ENCODE measurements around the gene VAPB. TPM values are rescaled to one million over a fixed set of nuclear protein-coding genes. Genes with fewer than 3 reads are reported as not detected.

Gene VAPB
- total RNA-seq, 4 donors from 2014 or later: 37.8 to 53.3 (median 39.2) TPM

GRCh38 chr20:58482416-58482815 is 93.4 kb downstream of the VAPB start:
- no peaks in the 10 kb centered on the region for H3K27me3 ChIP-seq
- intact Hi-C loops (cut with DNase I): no loop called here
- H3K27ac ChIP-seq: no peak overlapping the region
- no peak for DNase-seq
- H3K4me3 ChIP-seq (replicated peaks in 1 of 3): no peak overlapping the region
- no peaks in the 10 kb centered on the region for H3K4me1 ChIP-seq
- 64 to 68% methylated on average over 10 of the region's 10 CpGs for WGBS, 2 donors
- no peaks in the 10 kb centered on the region for H3K9me3 ChIP-seq
- H3K36me3 ChIP-seq: no peaks in the 10 kb centered on the region
- TF ChIP-seq CTCF (IDR thresholded peaks at IDR 0.05): no peak
- TF ChIP-seq POLR2A (IDR thresholded peaks at IDR 0.05): no peak

- Histone ChIP-seq H3K27me3 (no peaks in the 10 kb centered on the region), H3K36me3 (no peaks in the 10 kb centered on the region), H3K4me1 (no peaks in the 10 kb centered on the region), H3K27ac (no peak overlapping the region), H3K4me3 (replicated peaks in 1 of 3) (no peak overlapping the region), H3K9me3 (no peaks in the 10 kb centered on the region)
- intact Hi-C loops (cut with DNase I): no loop called here
- no peak for DNase-seq
- no peak for TF ChIP-seq CTCF (IDR thresholded peaks at IDR 0.05)
- no peak for TF ChIP-seq POLR2A (IDR thresholded peaks at IDR 0.05)
- 71 to 73% methylated on average over 5 of the region's 5 CpGs for WGBS, 2 donors
These were observed 94.0 kb downstream of the VAPB start for GRCh38 chr20:58483051-58483450.

DNA sequence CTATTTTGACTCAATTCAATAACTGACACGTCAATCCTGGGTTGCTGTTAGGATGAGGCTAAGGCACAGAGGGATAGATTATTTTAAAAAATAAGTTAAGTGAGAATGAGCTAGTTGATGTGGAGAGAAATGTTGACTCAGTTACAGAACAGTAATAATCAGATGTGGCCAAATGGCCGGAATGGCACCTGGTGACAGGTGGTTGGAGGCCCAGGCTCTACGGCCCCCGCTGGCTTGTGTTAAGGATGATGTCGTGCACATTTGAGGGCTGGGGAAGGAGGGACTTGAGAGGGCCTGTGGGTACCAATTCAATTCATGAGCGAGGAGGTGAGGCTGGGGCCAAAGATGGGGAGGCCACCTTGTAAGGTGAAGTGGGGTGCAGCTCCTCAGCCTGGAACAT is 94.4 kb downstream of the VAPB start:
- Histone ChIP-seq H3K27me3 (no peaks in the 10 kb centered on the region), H3K4me3 (replicated peaks in 1 of 3) (no peak overlapping the region), H3K27ac (no peak overlapping the region), H3K9me3 (no peaks in the 10 kb centered on the region), H3K4me1 (no peaks in the 10 kb centered on the region), H3K36me3 (no peaks in the 10 kb centered on the region)
- intact Hi-C loops (cut with DNase I): no loop called here
- TF ChIP-seq CTCF (IDR thresholded peaks at IDR 0.05) (no peak), POLR2A (IDR thresholded peaks at IDR 0.05) (no peak)
- DNase-seq: no peak
- 88 to 91% methylated on average over 6 of the region's 6 CpGs for WGBS, 2 donors

GRCh38 chr20:58485393-58485792 is 96.4 kb downstream of the VAPB start:
- no peak for TF ChIP-seq CTCF (IDR thresholded peaks at IDR 0.05)
- no peak for TF ChIP-seq POLR2A (IDR thresholded peaks at IDR 0.05)
- no peak overlapping the region for H3K4me3 ChIP-seq (replicated peaks in 1 of 3)
- no peaks in the 10 kb centered on the region for H3K9me3 ChIP-seq
- intact Hi-C loops (cut with DNase I): no loop called here
- no peaks in the 10 kb centered on the region for H3K27me3 ChIP-seq
- H3K4me1 ChIP-seq: no peaks in the 10 kb centered on the region
- no peak for DNase-seq
- WGBS, 2 donors: 71 to 83% methylated on average over 3 of the region's 3 CpGs
- H3K27ac ChIP-seq: no peak overlapping the region
- H3K36me3 ChIP-seq: no peaks in the 10 kb centered on the region

GRCh38 chr20:58486207-58486606 is 97.2 kb downstream of the VAPB start:
- no peak for TF ChIP-seq CTCF (IDR thresholded peaks at IDR 0.05)
- no peak for TF ChIP-seq POLR2A (IDR thresholded peaks at IDR 0.05)
- intact Hi-C loops (cut with DNase I): no loop called here
- DNase-seq: no peak
- Histone ChIP-seq H3K9me3 (no peaks in the 10 kb centered on the region), H3K4me3 (replicated peaks in 1 of 3) (no peak overlapping the region), H3K27me3 (no peaks in the 10 kb centered on the region), H3K36me3 (no peaks in the 10 kb centered on the region), H3K27ac (no peak overlapping the region), H3K4me1 (no peaks in the 10 kb centered on the region)
- WGBS, 2 donors: 40 to 54% methylated on average over 1 of the region's 1 CpG
